ENCODE results near the gene RTL1.

RTL1 gene

GRCh38 chr14:100866666-100867630, 36.6 kb downstream of the RTL1 start:
- in situ Hi-C loops (cut with MboI; ENCODE audit: low sequenced_read_pairs), result no loop called here

- in situ Hi-C loops (cut with MboI; ENCODE audit: low sequenced_read_pairs), result no loop called here
These were observed 37.6 kb downstream of the RTL1 start for GRCh38 chr14:100865682-100866591.

DNA sequence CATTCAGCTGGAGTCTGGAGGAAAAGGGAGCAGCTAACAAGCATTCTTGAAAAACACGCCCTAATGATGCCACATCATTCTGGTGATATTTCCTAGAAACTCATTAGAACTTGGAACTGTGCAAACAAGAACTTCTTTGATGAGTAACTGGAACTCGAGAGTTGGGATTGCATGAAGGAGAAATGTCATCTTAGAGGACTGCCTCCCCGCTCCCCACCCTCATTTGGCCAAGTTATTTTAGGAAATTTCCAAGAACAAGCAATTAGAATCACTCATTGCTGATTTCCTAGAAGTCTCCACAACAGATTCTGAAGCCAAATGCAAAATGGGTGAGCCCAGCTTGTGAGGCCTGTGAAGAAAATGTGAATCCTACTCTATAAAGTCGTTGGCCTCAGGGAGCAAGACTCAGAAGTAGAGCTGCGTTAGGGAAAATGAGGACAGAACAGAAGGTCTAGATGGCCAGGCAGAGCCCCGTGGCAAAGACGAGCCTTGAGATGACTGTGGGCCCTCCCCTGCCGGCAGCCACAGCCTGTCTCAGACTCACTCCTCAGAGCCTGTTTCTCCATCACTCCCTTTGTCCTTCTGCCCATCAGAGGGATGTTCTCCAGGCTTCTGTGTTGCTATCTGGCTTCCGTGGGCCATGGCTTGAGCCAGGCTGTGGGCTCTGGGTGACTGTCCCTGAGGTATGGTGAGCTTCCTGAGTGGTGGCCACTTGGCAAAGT, 38.4 kb downstream of the RTL1 start:
- in situ Hi-C loops (cut with MboI; ENCODE audit: low sequenced_read_pairs), result no loop called here

GRCh38 chr14:100864206-100864605, 39.3 kb downstream of the RTL1 start:
- in situ Hi-C loops (cut with MboI; ENCODE audit: low sequenced_read_pairs), result no loop called here

- in situ Hi-C loops (cut with MboI; ENCODE audit: low sequenced_read_pairs), result no loop called here
These were observed 40.7 kb downstream of the RTL1 start for GRCh38 chr14:100862793-100863192.

DNA sequence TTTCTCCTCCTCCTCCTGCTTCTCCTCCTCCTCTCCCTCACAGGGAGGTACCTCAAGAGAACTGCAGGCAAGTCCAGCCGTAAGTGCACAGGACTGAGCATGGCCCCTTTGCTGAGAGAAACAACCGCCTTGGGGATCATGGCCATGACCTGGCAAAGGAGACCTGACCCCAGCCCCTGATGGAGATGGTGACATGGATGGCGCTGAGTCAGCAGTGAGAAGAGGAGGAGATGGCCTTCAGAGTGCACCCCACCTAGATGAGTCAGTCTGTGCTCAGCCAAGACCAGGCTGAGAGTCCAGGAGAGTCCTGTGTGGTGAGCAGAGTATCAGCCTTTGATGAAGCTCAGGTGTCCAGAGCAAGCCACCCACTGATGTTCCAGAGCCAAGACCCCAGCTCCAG, 41.2 kb downstream of the RTL1 start:
- in situ Hi-C loops (cut with MboI; ENCODE audit: low sequenced_read_pairs), result no loop called here

- in situ Hi-C loops (cut with MboI; ENCODE audit: low sequenced_read_pairs), result no loop called here
These were observed 41.6 kb downstream of the RTL1 start for GRCh38 chr14:100861937-100862247.

GRCh38 chr14:100861188-100861936, 42.2 kb downstream of the RTL1 start:
- in situ Hi-C loops (cut with MboI; ENCODE audit: low sequenced_read_pairs), result no loop called here

DNA sequence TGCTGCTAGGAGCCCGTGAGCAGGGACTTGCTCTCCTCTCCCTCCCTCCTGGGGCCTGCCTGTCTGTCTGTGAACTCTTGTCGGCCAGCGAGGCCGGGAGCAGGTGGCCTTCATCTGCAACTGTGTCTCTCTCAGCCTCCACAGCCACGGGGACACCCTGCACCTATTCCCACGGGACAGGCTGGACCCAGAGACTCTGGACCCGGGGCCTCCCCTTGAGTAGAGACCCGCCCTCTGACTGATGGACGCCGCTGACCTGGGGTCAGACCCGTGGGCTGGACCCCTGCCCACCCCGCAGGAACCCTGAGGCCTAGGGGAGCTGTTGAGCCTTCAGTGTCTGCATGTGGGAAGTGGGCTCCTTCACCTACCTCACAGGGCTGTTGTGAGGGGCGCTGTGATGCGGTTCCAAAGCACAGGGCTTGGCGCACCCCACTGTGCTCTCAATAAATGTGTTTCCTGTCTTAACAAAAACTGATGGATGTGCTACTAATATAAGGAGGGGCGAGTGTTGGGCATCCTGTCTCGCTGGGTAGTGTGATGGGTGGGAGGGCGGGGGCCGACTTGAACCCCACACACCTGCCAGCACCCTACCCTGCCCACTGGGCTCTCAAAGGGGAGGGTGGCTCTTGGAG, 42.9 kb downstream of the RTL1 start:
- in situ Hi-C loops (cut with MboI; ENCODE audit: low sequenced_read_pairs), result no loop called here

DNA sequence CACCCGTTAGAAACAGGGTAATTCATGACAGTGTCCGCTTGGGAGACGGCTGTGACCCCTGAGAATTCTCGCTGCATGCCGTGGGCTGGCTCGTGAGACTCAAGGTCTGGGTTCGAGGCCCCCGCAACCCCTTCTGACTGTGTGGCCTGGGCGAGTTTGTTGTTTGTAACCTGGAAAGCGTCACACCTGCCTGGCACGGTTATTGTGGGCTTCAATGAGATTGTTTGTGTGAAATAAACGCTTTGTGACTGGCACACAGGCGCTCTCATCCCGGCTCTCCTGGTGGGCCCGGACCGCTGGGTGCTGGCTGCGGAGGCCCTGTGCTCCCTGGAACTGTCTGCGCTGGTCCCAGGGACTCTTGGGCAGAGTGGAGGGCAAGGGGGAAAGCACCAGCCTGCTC, 43.7 kb downstream of the RTL1 start:
- in situ Hi-C loops (cut with MboI; ENCODE audit: low sequenced_read_pairs), result no loop called here

GRCh38 chr14:100858838-100859220, 44.7 kb downstream of the RTL1 start:
- in situ Hi-C loops (cut with MboI; ENCODE audit: low sequenced_read_pairs), result no loop called here

DNA sequence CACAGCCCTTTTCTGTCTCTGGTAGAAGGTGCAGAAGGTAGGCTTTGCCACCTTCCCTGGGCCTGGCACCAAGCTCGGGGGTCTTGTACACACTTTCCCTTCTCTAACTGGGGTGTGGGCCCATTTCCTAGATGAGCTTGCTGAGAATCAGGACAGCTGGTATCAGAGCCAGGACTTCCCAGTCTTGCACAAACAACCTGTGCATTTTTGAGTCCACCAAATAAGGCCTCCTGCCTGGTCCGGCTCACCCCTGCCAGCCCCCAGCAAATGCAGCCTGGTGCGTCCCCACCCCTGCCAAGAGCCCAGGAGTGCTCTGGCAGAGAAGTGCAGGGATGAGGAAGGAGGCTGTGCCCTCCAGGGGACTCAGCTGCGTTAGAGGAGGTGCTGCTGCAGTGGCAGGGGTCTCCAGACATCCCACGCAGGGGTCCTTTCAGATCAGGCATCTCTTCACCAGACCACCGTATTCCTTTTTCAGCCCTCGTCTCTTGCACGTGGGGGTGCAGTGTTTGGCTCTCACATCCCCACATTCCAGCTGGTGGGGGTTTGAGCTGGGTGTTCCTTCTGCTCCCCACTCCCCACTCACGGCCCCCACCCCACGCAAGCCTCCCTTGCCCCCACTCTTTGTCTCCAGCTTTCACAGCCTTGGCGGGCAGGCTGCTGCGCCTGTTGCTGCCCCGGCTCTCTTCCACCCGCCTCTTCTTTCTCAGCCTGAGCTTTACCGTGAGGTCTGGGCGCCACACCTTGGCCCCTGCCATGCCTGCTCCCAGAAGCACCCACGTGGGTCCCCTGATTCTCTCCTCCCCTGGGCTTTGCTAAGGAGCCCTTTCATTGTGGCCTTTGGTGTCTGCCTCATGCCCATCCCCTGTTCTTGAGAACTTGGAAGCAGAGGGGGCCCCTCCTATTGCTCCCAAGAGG, 45.3 kb downstream of the RTL1 start:
- in situ Hi-C loops (cut with MboI; ENCODE audit: low sequenced_read_pairs), result no loop called here

- in situ Hi-C loops (cut with MboI; ENCODE audit: low sequenced_read_pairs), result no loop called here
These were observed 46.1 kb downstream of the RTL1 start for GRCh38 chr14:100857233-100857922.

DNA sequence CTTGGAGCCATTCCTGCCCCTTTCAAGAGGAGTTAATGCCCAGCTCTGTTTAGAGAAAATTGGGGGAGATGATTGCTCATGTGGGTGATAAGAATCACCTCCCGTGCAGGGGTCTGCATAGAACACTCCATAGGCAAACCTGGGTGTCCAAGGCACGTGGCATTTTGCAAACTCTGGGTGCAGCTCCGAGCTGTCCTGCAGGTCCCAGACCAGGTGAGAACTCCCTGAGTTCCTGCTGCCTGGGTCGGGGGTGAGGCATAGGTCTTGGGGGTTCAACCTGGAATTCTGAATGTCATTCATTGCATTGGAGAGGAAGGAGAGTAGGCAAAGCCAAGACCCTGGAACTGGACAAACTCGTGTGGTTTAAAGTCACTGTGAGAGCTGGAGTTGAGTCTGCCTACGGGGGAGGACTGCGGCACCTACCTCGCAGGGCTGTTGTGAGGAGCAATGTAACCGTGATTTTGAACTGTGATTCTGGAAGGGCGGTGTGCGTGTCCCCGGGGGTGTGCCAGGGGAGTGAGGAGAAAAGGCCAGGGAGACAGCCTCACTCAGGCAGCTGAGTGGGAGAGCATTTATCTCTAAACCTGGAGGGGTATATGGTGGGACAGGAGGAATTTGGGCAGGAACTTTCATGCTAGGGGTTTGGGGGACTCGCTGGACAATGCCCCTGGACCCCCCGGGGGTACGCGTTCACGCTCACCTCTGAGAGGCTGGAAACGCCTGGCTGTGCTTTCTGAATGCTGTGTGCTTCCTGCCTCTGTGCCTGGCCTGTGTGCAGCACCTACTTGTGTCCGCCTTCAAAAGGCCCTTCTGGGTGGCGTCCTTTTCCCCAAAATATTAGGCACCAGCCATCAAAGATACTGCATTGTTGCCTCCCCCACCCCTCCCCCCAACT, 47.2 kb downstream of the RTL1 start:
- in situ Hi-C loops (cut with MboI; ENCODE audit: low sequenced_read_pairs), result no loop called here

DNA sequence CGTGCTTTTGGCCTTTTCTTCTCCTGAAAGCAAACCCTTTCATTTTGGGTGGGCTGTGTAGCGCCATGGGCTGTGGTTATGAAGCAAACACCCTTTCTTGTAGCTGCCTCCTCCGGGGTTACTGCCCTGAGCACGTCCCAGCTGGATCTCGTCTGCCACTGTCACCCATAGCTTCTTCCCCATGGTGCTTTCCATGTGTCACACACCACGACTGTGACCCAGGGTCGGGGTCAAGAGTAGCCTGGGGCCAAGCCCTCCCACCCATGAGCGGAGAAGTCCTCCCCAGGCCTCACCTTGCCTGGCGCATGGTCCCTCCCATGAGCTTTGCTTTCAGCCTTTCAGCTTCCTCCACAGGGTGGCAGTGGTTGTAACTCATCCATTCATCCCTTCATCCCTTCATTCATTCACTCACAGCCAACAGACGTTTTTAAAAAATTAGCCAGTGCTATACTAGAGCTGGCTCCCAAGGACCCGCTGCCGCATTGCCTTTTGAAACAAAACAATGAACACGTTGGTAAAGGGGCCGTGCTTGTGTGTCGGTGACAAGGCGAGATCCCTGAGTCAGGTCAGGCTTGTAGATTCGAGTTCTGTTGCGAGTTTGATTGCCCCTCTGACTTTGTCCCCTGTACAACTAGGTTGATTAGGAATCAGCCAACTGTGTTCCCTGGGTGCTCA, 48.1 kb downstream of the RTL1 start:
- in situ Hi-C loops (cut with MboI; ENCODE audit: low sequenced_read_pairs), result no loop called here

GRCh38 chr14:100854435-100854834, 49.1 kb downstream of the RTL1 start:
- in situ Hi-C loops (cut with MboI; ENCODE audit: low sequenced_read_pairs), result no loop called here
